ENCODE data around the gene CD99.

DNA sequence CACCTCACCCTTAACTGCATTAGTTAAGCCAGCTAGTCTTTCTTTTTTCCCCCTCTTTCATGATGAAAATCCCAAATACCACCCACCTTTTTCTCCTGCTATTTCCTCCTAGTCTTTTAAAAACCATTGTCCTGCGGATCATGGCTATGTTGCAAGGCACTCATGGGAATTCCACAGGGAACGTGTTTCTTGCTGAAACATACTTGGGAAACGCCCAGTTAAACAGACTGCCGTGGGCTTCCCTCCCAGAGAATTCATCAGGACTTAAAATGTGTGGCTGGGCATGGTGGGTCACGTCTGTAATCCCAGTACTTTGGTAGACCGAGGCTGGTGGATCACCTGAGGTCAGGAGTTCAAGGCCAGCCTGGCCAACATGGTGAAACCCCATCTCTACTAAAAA lies 92.9 kb downstream of the CD99 start:
- TF ChIP-seq, protein P1, sequence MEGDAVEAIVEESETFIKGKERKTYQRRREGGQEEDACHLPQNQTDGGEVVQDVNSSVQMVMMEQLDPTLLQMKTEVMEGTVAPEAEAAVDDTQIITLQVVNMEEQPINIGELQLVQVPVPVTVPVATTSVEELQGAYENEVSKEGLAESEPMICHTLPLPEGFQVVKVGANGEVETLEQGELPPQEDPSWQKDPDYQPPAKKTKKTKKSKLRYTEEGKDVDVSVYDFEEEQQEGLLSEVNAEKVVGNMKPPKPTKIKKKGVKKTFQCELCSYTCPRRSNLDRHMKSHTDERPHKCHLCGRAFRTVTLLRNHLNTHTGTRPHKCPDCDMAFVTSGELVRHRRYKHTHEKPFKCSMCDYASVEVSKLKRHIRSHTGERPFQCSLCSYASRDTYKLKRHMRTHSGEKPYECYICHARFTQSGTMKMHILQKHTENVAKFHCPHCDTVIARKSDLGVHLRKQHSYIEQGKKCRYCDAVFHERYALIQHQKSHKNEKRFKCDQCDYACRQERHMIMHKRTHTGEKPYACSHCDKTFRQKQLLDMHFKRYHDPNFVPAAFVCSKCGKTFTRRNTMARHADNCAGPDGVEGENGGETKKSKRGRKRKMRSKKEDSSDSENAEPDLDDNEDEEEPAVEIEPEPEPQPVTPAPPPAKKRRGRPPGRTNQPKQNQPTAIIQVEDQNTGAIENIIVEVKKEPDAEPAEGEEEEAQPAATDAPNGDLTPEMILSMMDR (IDR thresholded peaks at IDR 0.05), result no peak
- no peak for TF ChIP-seq POLR2A (IDR thresholded peaks at IDR 0.05)

All from testis (tissue), 2 donors.